HepG2 (cell line): ENCODE measurements around the gene UBASH3A.

Experiments
- FOXK1 ChIP-seq: sonication (generic); formaldehyde crosslinking; IDR thresholded peaks from 2 replicates; pipeline ENCODE4 v1.4.0; 2020; ENCODE audit warnings: low read depth, missing genetic modification reagents, borderline replicate concordance
- HDAC6 ChIP-seq: fragments of 200-600 bp; sonication (generic); IDR thresholded peaks from 2 replicates; pipeline ENCODE4 v1.7.0; 2017; ENCODE audit warnings: mild to moderate bottlenecking, antibody characterized with exemption, low read length, low read depth
- MAZ ChIP-seq, 2 experiments: sonication (generic) in 1 of 2; formaldehyde crosslinking in 1 of 2; IDR thresholded peaks; 2 replicates each; pipeline versions ENCODE4 v1.5.0 to v1.6.1; 2012 to 2020; ENCODE audit warnings: low read depth in 2 of 2, mild to moderate bottlenecking in 2 of 2, borderline replicate concordance in 1 of 2, improper control_type of control experiment in 1 of 2, low read length in 1 of 2, missing genetic modification reagents in 1 of 2, moderate library complexity in 1 of 2
- SIN3A ChIP-seq: IDR thresholded peaks from 2 replicates; pipeline ENCODE4 v1.6.1; 2011; ENCODE audit warnings: low read depth, mild to moderate bottlenecking, control low read depth, low read length, borderline replicate concordance
- STAT5B ChIP-seq: sonication (generic); formaldehyde crosslinking; IDR thresholded peaks from 2 replicates; pipeline ENCODE4 v1.4.0; 2020; ENCODE audit warnings: missing genetic modification reagents
- TCF7L2 ChIP-seq: IDR thresholded peaks from 2 replicates; pipeline ENCODE4 v1.6.1; 2011; ENCODE audit warnings: mild to moderate bottlenecking, low read depth, low read length, moderate library complexity
- TMF1 ChIP-seq: sonication (generic); formaldehyde crosslinking; IDR thresholded peaks from 2 replicates; pipeline ENCODE4 v1.8.1; 2022; ENCODE audit warnings: low read depth, missing genetic modification reagents
- TP53 ChIP-seq: sonication (generic); formaldehyde crosslinking; conservative IDR thresholded peaks from 2 replicates; pipeline ENCODE4 v1.4.0; 2020; ENCODE audit warnings: missing genetic modification reagents
- ZFP36 ChIP-seq: fragments of 150-350 bp; IDR thresholded peaks from 2 replicates; pipeline ENCODE4 v1.6.1; 2018; ENCODE audit warnings: borderline replicate concordance, low read length, low read depth; ENCODE audit not compliant: partially characterized antibody
- ZNF24 ChIP-seq: fragments of 450-650 bp; IDR thresholded peaks from 2 replicates; pipeline ENCODE4 v1.6.1; 2017; ENCODE audit warnings: antibody characterized with exemption, mild to moderate bottlenecking
- TF ChIP-seq, protein P1 (sequence below): sonication (generic); formaldehyde crosslinking; IDR thresholded peaks from 2 replicates; pipeline ENCODE4 v1.5.0; 2020; ENCODE audit warnings: mild to moderate bottlenecking, missing genetic modification reagents, moderate library complexity

DNA sequence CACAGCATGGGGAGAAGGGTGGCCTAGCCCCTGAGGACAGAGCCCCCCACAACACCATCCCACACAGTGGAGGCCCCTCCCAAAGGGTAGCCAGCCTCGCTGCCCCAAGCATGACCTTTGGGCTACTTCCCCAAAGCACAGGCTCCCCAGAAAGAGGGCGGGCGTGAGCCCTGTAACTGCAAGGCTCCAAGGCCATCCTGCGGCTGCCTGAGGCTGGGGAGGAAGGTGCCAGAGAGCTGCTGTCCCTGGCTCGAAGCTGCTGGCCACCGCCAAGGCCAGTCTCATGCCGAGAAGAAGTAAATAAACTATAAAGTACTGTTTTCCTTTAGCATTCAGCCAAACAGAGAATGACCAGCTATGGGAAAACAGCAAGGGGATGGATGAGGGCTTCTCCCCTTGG is 27.5 kb downstream of the UBASH3A start:
- no peak for TF ChIP-seq FOXK1 (CRISPR knock-in tag)
- no peak for TF ChIP-seq HDAC6
- TF ChIP-seq, protein P1, sequence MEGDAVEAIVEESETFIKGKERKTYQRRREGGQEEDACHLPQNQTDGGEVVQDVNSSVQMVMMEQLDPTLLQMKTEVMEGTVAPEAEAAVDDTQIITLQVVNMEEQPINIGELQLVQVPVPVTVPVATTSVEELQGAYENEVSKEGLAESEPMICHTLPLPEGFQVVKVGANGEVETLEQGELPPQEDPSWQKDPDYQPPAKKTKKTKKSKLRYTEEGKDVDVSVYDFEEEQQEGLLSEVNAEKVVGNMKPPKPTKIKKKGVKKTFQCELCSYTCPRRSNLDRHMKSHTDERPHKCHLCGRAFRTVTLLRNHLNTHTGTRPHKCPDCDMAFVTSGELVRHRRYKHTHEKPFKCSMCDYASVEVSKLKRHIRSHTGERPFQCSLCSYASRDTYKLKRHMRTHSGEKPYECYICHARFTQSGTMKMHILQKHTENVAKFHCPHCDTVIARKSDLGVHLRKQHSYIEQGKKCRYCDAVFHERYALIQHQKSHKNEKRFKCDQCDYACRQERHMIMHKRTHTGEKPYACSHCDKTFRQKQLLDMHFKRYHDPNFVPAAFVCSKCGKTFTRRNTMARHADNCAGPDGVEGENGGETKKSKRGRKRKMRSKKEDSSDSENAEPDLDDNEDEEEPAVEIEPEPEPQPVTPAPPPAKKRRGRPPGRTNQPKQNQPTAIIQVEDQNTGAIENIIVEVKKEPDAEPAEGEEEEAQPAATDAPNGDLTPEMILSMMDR (CRISPR knock-in tag), result no peak
- no peak for TF ChIP-seq MAZ (IDR thresholded peaks at IDR 0.05; ENCODE audit: borderline replicate concordance, low read depth, low read length)
- no peak for TF ChIP-seq MAZ (CRISPR knock-in tag; IDR thresholded peaks at IDR 0.05; ENCODE audit: low read depth)
- TF ChIP-seq ZFP36, result no peak
- no peak for TF ChIP-seq TCF7L2
- TF ChIP-seq TMF1 (CRISPR knock-in tag), result no peak
- no peak for TF ChIP-seq SIN3A
- TF ChIP-seq TP53, result no peak
- no peak for TF ChIP-seq ZNF24
- no peak for TF ChIP-seq STAT5B (CRISPR knock-in tag)
